ENCODE measurements around the gene WDR59. TPM values are rescaled to one million over a fixed set of nuclear protein-coding genes. Genes with fewer than 3 reads are reported as not detected.
"Not testable (repeated sequence)": the region's sequence is repeated elsewhere in the genome, so short reads cannot be mapped to it uniquely, and the experiment has no call there.

The WDR59 gene
- polyA plus RNA-seq, 3 donors, result 6.7 to 44.4 (median 7.8) TPM

GRCh38 chr16:75026892-75027391, 42.0 kb upstream of the WDR59 start:
- no peak overlapping the region for H3K4me3 Mint-ChIP-seq

DNA sequence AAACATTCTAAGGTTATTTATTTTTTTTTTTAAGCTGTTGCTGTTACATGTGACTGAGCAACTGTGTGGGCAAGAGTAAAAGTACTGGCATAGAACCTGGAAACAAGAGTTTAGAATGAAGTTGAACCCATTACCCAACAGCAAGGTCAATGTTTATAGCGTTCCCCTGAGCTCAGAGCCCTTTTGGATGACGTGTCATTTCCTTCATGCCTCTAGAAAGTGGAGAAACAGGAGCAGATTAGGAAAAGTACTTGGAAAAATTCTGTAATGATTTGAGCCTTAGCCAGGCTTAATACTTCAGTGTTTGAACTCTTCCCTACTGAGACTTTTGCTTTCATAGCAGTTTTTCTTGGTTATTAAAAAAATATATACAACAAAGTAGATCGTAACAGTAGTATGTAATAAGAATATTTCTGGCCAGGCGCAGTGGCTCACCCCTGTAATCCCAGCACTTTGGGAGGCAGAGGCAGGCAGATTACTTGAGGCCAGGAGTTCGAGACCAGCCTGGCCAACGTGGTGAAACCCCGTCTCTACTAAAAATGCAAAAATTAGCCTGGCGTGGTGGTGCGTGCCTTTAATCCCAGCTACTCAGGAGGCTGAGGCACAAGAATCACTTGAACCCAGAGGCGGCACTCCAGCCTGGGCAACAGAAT, 41.4 kb upstream of the WDR59 start:
- not testable (repeated sequence) for DNase-seq; H3K27me3 ChIP-seq (ENCODE audit: control insufficient read depth in 2 of 2, insufficient read depth in 2 of 2, low read length in 2 of 2); H3K27ac ChIP-seq (ENCODE audit: low read depth in 1 of 2, low read length in 2 of 2); H3K4me2 ChIP-seq (replicated peaks; ENCODE audit: extremely low read depth, low read length, poor library complexity, severe bottlenecking); H3K9ac ChIP-seq (ENCODE audit: insufficient read depth, low read length, poor library complexity, severe bottlenecking); H3K27ac Mint-ChIP-seq; H4K20me1 ChIP-seq (ENCODE audit: insufficient read depth, low read length); H3K9me3 ChIP-seq (replicated peaks in 1 of 2; ENCODE audit: control insufficient read depth in 1 of 2, insufficient read depth in 1 of 2, low read length in 2 of 2); H2AFZ ChIP-seq (ENCODE audit: insufficient read depth, low read depth, low read length, poor library complexity, severe bottlenecking); H3K36me3 Mint-ChIP-seq; H3K4me3 Mint-ChIP-seq; H3K9me3 Mint-ChIP-seq; H3K27me3 Mint-ChIP-seq (ENCODE audit: low read depth in 3 of 3); H3K4me3 ChIP-seq (replicated peaks in 1 of 3; ENCODE audit: low read depth in 2 of 3, low read length in 3 of 3); H3K36me3 ChIP-seq (replicated peaks in 1 of 2; ENCODE audit: control insufficient read depth in 1 of 2, insufficient read depth in 2 of 2, low read length in 2 of 2)
- Histone ChIP-seq H3K79me2 (ENCODE audit: insufficient read depth, low read length) (peaks cover 68% of the 10 kb centered on the region), H3K4me1 (ENCODE audit: control insufficient read depth in 1 of 2, insufficient read depth in 2 of 2, low read length in 2 of 2) (peaks cover 23 to 28% of the 10 kb centered on the region in 2 donors)
- 94% methylated on average over 6 of the region's 10 CpGs for WGBS (ENCODE audit: insufficient coverage)
- H3K4me1 Mint-ChIP-seq, result peaks cover 26% of the 10 kb centered on the region
- intact Hi-C loops (cut with micrococcal nuclease), result loop anchor here in 1 of 2 donors (5.0 kb wide), 1 partner anchor 36 kb away; no protein-coding TSS in a partner anchor

More at GRCh38 chr16:75026892-75027391, 42.0 kb upstream of the WDR59 start:
- Histone ChIP-seq H3K36me3 (replicated peaks in 1 of 2; ENCODE audit: control insufficient read depth in 1 of 2, insufficient read depth in 2 of 2, low read length in 2 of 2) (peaks cover 0 to under 1% of the 10 kb centered on the region in 2 donors), H3K79me2 (ENCODE audit: insufficient read depth, low read length) (peaks cover 68% of the 10 kb centered on the region), H2AFZ (ENCODE audit: insufficient read depth, low read depth, low read length, poor library complexity, severe bottlenecking) (no peak overlapping the region), H3K27ac (ENCODE audit: low read depth in 1 of 2, low read length in 2 of 2) (no peak overlapping the region), H3K9me3 (replicated peaks in 1 of 2; ENCODE audit: control insufficient read depth in 1 of 2, insufficient read depth in 1 of 2, low read length in 2 of 2) (peaks cover under 1 to 1% of the 10 kb centered on the region in 2 donors), H3K4me3 (replicated peaks in 1 of 3; ENCODE audit: low read depth in 2 of 3, low read length in 3 of 3) (no peak overlapping the region), H3K4me2 (replicated peaks; ENCODE audit: extremely low read depth, low read length, poor library complexity, severe bottlenecking) (no peak overlapping the region), H3K4me1 (ENCODE audit: control insufficient read depth in 1 of 2, insufficient read depth in 2 of 2, low read length in 2 of 2) (peaks cover 23 to 28% of the 10 kb centered on the region in 2 donors), H4K20me1 (ENCODE audit: insufficient read depth, low read length) (no peaks in the 10 kb centered on the region), H3K27me3 (ENCODE audit: control insufficient read depth in 2 of 2, insufficient read depth in 2 of 2, low read length in 2 of 2) (no peaks in the 10 kb centered on the region), H3K9ac (ENCODE audit: insufficient read depth, low read length, poor library complexity, severe bottlenecking) (no peak overlapping the region)
- no peak overlapping the region for H3K27ac Mint-ChIP-seq
- WGBS (ENCODE audit: insufficient coverage), result 80% methylated on average over 1 of the region's 2 CpGs
- TF ChIP-seq CTCF (IDR thresholded peaks at IDR 0.05), result no peak
- DNase-seq, result no peak
- peaks cover 0 to under 1% of the 10 kb centered on the region in 2 donors for H3K36me3 Mint-ChIP-seq
- peaks cover under 1 to 1% (median 1%) of the 10 kb centered on the region in 7 donors for H3K9me3 Mint-ChIP-seq
- peaks cover 0 to 2% (median 0%) of the 10 kb centered on the region in 3 donors for H3K27me3 Mint-ChIP-seq (ENCODE audit: low read depth in 3 of 3)
- intact Hi-C loops (cut with micrococcal nuclease), result loop anchor here in 1 of 2 donors (5.0 kb wide), 1 partner anchor 35 kb away; no protein-coding TSS in a partner anchor
- peaks cover 26% of the 10 kb centered on the region for H3K4me1 Mint-ChIP-seq
